NCI-H2171 (cell line): Measurements from ENCODE around the gene KDM4B.

ENCODE experiments used
- DNase-seq: peaks from one replicate; lab custom pipeline; 2025; lab: John Stamatoyannopoulos, UW

Gene KDM4B

DNA sequence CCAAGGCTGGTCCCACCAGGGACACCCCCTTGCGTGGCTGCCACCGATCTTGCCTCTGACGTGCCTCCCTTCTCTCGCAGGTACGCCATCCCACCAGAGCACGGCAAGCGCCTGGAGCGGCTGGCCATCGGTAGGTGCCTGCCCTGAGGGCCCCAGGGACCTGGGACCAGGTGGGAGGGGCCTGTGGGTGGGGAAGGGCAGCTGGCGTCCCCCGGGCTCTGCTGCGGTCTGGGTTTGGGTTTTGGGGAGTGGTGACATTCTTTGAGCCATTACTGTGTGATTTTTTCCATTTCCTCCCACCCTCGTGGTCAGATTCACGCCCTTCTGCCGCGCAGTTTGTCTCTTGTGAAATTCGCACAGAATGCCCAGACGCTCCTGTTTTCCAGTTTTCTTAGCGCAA is 102.0 kb downstream of the KDM4B start:
- DNase-seq, result no peak

DNA sequence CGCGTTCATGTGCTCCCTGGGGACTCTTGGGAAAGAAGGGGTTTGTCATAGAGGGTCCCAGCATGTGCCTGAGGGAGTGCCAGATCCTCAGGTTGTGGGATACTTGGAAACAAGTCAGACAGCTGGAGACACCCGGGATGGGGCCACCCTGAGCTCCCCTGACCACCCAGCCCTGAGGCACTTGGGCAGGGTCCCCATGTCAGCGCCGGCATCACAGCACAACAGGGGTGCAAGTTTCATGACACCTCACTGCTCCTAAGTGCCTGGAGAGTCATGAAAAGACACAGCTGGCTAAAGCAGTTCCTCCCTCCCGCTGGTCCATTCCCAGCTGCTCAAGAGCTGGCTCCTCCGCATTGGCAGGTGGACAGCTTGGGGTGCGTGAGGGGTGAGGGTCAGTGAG is 102.7 kb downstream of the KDM4B start:
- DNase-seq, result no peak

DNA sequence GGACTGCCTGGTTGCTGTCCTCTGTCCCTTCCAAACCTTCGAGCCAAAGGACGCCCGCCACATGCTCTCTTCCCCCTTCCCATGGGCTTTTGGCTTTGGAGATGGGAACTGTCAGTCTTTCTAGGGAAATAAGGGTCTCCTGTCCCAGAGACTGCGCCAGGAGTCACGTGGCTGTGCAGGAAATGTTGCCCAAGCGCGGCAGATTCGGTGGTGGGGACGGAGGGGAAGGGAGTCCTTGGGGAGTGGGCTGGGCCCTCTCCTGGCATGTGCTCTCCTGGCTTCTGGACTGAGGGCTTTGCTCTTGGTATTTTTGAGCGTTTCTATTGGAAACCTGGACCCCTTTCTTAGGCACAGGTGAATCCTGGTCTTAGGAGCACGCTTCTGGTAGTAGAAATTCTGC is 103.2 kb downstream of the KDM4B start:
- DNase-seq, result no peak

DNA sequence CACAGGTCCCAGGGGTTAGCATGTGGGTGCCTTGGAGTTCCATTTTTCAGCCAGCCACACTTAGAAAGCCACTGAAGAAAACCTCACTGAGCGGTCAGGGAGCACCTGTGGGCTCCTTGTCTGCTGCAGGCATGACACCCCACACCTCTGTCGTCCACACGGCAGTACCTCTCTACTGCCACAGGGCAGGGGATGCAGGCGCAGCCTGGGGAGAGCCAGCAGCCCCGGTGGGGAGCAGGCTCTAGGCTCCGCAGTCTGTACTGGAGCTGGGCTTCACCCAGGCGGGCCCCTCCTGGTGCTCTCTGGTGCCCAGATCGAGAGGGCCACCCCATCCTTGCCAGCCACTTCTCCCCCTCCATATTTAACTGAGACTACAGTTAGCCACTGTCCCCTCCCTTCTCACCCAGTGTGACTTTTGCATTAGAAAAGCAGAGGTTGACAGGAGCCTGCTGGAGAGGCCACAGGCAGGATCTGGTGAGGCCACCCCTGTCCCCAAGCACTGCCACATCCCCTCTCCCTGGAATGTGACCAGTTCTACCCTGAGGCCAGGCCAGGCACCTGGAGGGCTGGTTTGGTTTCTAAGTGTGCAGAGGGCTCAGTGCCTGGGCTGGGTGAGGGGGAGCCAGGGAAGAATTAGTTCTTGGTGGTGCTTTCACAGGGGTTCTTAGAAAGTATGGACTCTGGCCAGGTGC is 104.4 kb downstream of the KDM4B start:
- DNase-seq, result no peak

DNA sequence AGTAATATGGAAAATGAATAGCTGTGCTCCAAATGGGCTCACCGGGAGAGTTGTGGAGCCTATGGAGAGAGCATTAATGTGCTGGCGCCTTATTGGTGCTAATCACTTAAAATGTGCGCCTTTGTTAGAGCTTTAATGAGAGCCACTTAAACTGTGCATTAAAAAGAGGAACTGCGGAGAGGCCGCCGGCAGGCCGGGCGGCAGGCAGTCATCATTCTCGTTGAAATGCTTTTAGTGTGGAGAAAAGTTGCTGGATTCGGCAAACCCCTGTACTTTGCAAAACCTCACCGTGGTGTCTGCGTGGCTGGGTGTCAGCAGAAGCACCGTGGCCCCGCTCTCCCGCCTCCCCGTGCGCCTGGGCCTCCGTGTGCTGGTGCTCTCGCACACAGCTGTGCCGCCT is 105.5 kb downstream of the KDM4B start:
- DNase-seq, result no peak

DNA sequence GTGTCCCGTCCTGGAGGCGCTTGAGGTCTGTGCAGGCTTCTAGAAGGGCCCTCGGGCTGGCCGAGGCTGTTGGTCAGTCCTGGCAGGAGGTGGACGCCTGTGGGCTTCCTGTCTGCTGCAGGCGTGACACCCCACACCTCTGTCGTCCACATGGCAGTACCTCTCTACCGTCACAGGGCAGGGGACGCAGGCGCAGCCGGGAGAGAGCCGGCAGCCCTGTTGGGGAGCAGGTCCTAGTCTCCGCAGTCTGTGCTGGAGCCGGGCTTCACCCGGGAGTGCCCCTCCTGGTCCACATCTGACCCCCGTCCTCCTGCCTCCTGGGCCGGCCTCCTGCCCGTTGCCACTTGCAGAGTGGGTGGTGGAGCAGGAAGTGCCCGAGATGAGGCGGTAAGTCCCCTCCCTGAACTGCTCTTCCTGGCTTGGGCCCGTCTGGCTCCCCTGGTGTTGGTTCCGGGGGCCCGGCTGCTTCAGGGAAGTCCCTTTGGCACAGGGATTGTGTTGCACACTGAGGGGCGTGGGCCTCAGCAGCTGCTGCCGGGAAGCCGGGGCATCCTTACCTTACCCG is 106.0 kb downstream of the KDM4B start:
- no peak for DNase-seq

DNA sequence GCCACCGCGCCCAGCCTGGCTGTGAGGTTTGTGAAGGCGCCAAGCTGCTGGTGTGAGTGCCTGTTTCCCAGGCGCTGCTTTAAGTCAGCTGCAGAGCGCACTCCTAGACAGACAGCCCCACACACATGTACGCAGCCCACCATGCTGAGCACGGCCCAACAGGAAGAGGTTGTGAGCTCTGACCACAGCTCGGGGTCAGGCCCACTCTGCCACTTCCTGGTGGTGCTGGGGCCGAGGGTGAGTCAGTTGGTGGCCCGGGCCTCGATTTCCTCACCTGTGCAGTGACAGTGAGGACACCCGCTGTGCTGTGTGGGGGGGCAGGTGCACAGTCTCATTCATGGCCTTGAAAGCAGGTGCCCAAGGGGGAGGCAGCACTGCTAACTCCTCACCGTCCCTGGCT is 106.7 kb downstream of the KDM4B start:
- no peak for DNase-seq

DNA sequence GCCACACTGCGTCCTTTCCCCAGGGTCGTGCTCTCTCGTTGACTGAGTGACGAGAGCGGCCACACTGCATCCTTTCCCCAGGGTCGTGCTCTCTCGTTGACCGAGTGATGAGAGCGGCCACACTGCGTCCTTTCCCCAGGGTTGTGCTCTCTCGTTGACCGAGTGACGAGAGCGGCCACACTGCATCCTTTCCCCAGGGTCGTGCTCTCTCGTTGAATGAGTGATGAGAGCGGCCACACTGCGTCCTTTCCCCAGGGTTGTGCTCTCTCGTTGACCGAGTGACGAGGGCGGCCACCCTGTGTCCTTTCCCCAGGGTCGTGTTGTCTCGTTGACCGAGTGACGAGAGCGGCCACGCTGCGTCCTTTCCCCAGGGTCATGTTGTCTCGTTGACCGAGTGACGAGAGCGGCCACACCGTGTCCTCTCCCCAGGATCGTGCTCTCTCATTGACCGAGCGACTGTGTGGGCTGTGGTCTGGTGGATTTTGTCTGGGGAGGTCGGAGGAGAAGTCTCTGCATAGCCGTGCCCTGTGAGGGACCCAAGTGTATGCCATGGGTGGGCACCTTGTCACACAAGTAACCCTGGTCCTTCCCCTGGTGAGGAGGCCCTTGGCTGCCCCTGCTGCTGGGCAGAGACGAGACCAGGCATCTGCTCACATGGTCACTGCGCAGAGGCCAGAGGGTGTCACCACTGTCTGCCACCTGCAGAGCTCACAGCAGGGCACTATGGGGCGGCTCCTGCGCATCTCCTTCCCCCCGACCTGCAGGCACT is 107.7 kb downstream of the KDM4B start:
- DNase-seq, result no peak

DNA sequence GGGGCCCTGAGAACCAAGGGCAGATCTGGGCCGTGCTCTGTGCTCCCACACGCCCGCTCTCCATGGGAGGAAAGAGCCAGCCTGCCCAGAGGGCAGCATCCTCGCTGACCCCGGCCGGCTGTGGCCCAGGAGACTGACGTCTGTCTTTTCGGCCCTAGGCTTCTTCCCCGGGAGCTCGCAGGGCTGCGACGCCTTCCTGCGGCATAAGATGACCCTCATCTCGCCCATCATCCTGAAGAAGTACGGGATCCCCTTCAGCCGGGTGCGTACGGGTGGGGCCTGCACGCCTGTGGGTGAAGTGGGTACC is 108.2 kb downstream of the KDM4B start:
- no peak for DNase-seq

DNA sequence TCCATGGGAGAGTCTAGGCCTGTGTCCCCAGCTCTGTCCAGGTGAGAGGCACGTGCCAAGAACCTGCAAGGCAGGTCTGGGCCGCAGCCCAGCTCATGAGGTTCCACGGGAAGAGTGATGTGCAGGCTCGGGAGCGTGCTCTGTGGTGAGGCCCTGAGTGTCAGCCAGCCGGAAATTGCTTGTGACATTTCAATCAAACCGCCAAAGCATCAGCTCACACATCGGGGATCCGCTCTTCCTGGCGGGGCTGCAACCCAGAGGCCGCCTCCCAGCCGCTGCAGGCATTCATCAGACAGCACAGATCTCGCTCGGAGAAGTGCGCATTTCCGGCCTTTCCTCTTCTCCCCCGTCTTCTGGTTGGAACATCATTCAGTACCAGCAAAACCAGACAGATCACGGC is 109.3 kb downstream of the KDM4B start:
- DNase-seq, result no peak

DNA sequence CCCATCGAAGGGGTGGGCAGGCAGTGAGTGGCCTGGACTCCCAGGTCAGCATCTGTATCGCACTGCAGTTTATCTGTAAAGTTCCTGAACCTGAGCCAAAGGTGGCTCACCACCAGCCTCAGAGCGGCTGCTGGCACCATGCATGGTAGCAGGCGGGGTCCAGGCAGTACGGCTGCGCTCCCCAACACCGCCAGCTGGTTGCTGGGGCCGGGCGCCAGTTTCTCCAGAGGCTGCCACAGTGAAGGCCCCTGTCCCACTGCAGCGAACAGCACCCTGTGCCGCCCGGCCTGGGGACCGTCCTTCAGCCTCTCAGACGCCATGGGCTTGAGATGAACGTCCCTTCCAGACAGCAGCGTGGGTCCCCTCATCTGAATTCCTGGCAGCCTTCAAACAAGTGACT is 109.8 kb downstream of the KDM4B start:
- no peak for DNase-seq

DNA sequence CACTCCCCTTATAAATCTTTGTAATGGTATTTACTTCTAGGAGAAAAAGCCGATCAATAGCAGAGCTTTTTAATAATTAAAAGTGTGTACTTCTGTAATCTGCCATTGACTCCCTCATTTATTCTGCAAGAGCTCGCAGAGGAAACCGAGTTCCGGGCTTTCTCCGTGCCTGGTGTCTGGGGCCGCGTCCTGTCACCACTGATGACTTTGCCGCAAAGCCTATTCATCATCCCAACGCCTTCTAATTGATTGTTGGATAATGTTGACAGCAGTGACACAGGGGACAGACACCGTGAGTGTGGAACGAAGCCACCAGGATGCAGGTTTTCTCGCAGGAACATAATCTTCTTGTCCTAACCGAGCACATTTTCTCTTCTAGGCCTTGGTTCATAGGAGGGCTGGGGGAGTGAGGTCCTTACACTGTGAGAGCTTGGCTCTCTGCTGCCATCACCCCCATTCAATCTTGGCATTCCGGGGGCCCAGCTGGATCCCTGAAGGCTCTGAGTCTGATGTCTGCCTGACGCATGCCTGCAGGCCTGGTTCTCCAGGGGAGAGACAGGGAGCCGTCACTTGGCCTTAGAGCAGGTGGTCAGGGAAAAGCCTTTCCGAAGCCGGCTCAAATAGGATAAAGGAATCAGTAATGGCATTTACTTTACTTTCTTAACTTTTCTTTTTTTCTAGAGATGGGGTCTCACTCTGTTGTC is 110.3 kb downstream of the KDM4B start:
- DNase-seq, result no peak

DNA sequence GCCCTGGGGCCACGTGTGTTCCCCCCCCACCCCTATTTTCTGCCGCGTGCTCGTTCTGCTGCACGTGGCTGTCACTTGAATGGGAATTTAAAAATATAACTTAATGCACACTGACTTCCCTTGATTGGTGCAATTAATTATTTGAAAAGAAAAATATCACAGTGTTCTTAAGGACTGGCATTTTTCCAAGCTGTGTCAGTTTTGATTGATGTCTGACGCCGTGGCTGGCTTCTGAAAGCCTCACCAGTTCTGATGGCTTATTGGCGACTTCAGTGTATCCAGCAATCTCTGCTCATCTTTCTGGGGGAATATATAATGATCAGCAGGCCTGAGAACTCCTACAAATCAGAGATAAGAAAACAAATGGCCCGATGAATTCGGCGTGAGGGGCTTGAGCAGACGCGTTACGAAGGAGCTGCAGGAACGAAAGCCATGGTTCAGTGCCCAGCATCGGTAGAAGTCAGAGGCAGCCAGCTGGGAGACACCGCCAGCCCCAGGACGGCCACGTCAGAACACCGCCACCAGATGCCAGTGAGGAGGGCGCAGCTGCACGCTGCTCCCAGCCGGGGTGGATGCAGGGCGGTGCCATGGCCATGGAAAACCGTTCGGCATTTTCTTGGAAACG is 111.2 kb downstream of the KDM4B start:
- DNase-seq, result peak; percentile 85

DNA sequence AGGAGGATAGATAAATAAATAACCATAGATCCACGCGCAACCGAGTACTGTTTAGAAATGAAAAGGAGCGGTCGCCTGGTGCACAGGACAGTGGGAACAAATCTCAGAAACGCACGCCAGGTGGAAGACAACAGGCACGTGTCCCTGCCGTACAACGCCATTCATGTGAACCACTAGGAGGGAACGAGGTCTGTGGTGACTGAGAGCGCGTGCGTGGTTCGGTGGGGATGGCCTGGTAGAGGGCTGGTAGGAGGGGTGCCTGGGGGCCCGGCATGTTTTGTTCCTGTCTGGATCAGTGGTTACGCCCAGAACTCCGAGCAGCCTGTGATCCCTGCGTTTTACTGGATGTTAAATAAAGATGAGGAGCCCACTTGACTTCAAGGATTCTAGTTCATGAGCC is 111.9 kb downstream of the KDM4B start:
- no peak for DNase-seq

DNA sequence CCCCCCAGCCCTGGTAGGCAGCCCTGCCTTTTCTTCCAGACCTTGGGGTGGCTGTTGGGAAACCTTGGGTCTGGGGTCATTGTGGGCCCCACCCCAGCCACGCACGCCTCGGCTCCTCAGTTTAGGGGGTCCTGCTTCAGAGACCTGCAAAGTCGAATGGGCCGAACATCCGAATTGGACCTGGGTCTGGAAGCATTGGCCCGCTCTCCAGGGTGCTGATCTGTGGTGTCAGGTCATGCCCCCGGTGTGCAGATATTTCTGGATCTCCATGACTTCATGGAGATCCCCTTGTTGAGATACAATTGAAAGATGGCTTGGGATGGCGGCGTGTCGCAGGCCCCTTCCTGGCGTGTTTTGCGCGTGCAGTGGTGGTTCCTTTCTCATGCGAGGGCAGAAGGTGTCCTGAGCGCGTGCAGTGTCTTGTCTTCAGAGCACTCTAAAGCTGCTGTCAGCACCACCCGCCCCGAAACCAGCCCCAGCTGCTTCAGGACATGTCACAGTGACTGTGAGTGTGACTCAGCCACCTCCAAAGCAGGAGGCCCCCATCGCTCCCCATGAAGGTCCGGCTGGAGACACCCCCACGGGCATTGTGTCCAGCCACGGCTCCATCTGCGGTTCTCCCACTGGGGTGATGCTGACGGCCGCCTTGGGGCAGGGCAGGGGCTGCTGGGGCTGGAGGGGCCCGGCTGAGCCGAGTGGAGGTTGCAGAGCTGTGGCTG is 112.7 kb downstream of the KDM4B start:
- DNase-seq, result no peak

DNA sequence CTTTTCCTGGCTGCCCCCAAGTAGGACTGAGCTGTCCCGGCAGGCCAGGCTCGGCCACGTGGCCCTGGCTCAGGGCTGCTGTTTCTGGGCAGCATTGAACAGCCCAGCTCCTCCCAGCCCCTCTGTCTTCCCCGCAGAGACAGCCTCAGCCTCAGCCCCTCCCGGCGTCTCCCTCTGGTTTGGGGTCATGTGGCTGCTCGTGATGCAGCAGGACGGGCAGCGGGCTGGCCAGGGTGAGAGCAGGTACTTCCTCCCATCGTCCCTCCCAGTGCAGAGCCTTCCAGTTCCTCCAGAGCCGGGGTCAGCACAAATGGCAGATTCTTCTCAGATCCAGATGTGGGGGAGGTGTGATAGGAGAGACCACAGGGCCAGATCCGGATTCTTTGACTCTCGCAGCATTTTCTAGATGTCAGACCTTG is 114.6 kb downstream of the KDM4B start:
- DNase-seq, result no peak

DNA sequence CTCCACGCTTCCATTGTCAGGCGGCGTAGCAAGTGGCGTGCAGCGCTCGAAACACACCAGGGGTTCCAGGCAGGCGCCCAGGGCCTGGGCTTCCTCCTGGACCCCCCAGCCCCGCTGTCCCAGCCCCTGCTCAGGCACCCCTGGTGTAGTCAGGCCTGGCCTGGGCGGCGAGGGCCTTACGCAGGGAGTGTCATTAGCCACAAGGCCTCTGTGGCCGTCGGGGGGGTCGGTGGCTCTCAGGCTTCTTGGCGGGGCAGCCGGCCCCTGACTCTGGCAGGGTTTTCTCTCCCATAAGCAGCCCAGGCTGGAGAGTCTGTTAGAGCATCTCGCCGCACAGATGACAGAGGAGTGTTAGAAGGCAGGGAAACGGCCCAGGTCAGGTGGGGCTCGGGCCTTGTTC is 116.7 kb downstream of the KDM4B start:
- no peak for DNase-seq

DNA sequence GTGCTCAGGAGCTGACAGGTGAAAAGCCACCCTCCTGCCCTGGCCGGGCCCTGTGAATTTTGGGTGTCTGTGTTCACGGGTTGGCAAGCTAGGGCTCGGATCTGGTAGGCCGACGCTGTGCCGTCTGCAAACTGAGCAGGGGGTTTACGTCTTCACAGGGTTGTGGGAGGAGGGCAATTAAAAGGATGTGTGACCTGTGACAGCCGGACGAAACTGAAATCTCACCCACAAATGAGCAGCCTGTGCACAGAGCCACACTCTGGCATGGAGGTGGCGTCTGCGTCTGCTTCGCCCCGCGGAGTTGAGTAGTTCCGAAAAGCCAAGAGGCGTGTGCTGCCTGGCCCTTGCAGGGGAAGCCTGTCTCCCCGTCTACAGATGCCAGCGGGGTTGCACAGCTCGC is 117.3 kb downstream of the KDM4B start:
- DNase-seq, result no peak

DNA sequence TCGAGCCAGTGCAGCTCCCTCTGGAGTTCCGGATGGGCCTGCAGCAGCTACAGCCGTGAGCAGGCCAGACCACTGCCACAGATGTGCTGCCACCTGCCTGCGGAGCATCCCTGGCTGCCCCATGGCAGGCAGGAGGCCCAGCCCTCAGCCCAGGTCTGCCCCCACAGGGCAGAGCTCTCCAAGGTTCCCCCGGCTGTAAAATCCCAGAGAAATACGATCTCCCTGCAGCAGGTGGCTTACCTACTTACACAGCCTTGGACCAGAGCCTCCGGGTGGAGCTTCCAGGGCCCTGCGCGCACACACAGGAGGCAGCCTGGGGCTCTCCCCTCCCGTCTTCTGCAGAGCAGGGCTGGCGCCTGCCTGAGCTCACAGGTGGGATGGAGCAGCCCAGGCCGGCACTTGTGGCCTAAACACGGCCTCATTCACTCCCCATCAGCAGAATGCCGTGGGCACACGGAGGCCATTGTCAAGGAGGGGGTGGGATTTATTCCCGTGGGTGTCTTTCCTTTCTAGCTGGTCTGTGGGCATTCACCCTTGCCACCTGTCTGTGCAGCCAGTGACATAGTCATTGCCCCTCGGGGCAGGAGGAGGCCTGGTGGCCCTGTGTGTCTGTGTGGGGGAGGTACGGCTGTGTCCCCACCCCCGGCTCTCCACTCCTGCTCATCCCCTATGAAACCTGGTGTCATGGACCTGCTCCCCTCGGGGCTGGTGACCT is 118.0 kb downstream of the KDM4B start:
- peak; percentile 94 for DNase-seq

DNA sequence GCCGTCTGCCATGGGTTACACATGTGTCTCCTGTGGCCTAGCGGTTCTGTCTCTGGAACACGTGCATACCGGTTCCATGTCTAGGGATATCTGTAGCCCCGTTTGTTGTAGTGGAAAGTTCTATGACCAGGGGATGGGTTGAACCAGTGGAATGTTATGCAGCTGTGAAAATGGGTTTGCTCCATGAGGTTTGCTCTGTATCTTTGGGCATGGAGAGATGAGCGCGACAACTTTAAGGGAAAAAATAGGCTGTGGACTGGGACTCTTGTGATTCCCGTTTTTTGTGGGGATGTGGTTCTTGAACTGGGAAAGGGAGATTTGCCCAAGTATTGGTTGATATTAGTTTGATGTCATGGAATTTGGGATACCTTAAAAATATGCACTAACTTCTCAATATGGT is 120.4 kb downstream of the KDM4B start:
- DNase-seq, result no peak

DNA sequence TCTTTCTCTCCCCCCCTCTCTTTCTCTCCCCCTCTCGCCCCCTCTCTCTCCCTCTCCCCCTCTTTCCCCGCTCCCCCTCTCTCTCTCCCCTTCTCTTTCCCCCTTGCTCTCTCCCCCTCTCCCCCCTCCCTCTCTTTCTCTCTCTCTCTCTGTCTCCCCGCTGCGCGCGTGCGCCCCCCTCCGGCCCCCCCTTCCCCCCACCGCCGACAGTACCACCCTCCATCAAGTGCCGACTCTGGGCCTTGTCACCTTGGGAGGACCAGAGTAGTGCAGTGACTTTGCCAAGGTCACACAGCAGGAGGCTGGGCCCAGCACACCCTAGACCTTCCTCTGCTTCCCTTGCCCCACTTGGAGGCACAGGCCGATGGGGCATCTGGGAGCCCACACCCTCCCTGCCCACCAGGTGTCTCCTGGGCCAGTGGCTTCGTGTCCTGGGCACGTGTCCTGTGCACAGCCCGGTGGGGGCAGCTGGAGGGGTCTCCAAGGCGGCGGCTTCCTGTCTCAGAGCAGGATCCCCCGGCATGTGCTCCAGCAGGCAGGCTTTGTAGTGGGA is 121.6 kb downstream of the KDM4B start:
- no peak for DNase-seq
